GM21576 (cell line): Measurements from ENCODE around the gene KIF16B.
"Not testable (repeated sequence)": the region's sequence is repeated elsewhere in the genome, so short reads cannot be mapped to it uniquely, and the experiment has no call there.

Experiments
- ATAC-seq: cut with Tn5 transposase; IDR thresholded peaks from one replicate; pipeline ENCODE4 v1.9.1; 2021; ENCODE audit warnings: mild to moderate bottlenecking, moderate library complexity; ENCODE audit not compliant: unreplicated experiment

The KIF16B gene

DNA sequence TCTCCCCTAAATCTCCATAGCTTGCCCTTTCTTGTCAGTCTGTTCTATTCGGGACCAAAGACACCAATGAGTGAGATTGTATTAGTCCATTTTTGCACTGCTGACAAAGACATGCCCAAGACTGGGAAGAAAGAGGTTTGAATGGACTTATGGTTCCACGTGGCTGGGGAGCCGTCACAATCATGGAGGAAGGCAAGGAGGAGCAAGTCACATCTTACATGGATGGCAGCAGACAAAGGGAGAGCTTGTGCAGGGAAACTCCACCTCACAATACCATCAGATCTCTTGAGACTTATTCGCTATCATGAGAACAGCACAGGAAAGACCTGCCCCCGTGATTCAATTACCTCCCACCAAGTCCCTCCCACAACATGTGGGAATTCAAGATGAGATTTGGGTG, 133.7 kb downstream of the KIF16B start:
- not testable (repeated sequence) for ATAC-seq

- no peak for ATAC-seq
Observed at GRCh38 chr20:16438100-16438499, 135.1 kb downstream of the KIF16B start.

- no peak for ATAC-seq
Observed at GRCh38 chr20:16437387-16437996, 135.8 kb downstream of the KIF16B start.

GRCh38 chr20:16434062-16434664, 139.1 kb downstream of the KIF16B start:
- ATAC-seq: peak; percentile 86

GRCh38 chr20:16433293-16433580, 140.0 kb downstream of the KIF16B start:
- no peak for ATAC-seq

DNA sequence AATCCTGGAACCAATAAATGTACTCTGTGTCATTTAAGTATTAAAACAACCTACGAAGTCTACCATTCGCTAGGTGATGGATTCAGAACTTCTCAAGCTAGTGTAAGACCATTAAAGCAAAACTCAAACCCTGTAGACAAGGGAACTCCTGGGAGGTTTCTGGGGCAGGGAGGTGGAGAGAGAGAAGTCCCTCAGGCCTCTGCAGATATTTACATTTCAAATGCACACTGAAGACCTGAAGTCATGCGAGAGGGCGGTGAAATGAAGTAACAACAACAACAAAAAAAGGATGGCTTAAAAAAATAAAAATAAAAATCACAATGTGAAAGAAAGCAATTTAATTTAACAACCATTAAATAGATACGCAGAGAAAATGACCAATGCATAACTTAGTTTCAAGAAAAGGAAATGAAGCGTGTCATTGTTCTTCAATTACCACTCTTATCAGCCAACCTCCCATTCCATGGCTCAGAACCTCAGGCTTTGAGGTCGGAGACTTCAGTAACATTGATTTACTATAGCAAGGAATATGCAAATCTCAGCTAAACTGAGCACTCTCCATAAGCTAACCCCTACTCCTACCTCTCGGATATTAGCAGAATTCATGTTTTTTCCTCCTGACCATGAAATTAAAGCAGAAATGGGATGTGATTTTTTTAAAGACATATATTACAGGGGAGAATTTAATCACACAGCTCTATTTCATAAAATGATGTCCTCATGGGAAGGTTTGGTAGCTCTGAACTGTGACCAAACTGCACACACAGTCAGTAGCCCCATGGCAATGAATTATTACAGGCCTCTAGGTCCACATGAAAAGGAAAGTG, 140.6 kb downstream of the KIF16B start:
- no peak for ATAC-seq

- no peak for ATAC-seq
Observed at GRCh38 chr20:16428112-16428511, 145.1 kb downstream of the KIF16B start.

DNA sequence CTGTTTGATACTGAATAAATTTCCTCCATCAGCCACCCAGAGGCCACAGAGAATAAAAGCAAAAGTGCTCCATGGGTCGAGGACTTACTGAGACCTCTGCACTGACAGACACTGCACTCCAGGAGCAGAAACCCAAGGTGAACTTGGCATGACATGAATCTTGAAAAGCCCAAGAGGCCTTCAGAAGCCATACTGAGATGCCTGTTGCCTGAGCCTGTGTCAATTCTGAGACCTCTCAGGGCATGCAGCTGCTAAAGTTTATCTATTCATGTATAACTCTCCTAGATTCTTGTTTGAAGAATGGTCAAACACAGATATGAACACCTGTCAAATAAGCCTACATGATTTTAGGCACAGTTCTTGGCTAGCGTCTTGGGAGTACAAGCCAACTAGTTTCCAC, 145.7 kb downstream of the KIF16B start:
- no peak for ATAC-seq

DNA sequence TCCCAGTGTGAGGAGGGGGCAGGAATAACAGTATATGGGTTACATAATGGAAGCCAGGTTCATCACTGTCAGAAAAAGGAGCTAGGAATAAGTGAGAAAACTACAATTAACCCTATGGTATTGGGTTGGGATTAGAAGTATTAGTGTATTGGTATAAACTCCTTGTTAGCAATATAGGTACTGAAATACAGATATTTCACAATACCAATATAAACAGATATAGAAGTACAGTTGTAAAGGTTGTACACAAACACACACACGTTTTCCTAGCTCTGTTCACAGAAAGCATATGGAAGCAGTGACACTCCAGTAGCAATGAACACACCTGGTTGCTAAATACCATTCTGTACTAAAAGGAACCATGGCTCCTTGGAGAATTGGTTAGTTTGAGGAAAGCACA, 148.5 kb downstream of the KIF16B start:
- ATAC-seq: no peak

- no peak for ATAC-seq
Observed at GRCh38 chr20:16423311-16424212, 149.7 kb downstream of the KIF16B start.

DNA sequence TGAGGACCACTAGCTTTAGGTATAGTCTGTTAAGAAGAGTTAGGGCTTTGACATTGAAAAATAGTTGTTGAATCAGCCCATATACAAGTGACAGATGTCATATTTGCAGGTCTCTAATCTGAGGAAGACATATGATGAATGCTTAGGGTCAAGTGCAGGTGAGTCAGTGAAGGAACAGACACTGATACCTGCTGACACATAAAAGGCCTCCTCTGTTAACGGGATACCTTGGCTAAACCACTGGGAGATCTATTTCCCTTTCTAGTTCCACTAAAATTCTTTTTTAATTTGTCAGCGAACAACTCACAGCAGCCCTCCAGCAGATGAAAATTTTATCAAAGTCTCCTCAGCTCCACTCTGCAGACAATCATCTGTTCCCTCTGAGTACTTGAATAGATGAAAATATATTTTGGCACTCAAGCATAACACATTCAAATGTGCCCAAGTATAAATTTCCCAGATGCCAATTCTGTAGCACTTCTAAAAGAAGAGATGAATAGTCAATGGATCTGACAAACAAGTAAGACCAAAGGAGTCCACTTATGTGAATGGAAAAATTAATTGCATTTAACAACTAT, 154.0 kb downstream of the KIF16B start:
- ATAC-seq: no peak

DNA sequence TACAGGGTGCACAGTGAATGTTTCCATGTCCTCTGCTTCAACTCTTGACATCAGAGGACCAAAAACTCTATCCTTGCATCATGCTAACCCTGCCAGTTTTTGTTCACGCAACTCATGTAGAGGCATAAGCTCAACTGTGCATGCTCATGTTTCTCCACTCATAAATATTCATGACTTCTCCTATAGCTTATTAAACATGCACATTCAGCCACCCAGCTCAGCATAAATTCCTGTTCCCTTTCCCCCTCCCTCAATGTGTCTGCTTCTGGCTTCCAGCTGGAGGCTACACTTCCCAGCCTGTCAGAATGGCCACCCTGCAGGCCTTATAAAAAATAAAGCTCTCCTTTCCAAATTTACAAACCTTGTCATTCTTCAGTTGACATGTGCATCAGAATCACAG, 154.6 kb downstream of the KIF16B start:
- ATAC-seq: no peak

GRCh38 chr20:16417001-16417400, 156.2 kb downstream of the KIF16B start:
- ATAC-seq: no peak

GRCh38 chr20:16415071-16416053, 157.9 kb downstream of the KIF16B start:
- ATAC-seq: no peak

- ATAC-seq: no peak
Observed at GRCh38 chr20:16412906-16413305, 160.3 kb downstream of the KIF16B start.

GRCh38 chr20:16411361-16411760, 161.9 kb downstream of the KIF16B start:
- ATAC-seq: no peak

DNA sequence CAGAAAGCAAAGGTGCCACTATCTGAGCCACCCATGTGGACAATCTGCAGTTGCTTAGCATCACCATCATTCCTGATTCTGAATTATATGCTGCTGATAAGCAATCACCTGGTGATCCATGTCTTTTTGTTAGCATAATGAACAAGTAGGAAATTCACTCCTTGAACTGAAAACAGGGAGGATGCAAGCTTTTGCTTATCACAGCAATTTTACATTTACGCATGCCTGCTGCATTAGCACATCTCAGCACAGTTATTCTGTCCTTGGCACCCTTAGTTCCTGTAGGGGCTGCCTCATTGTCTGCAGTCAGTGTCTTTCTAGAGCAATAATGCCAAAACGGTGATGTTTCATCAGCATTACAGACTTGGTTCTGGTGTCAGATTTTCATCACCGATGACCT, 162.6 kb downstream of the KIF16B start:
- no peak for ATAC-seq

GRCh38 chr20:16408981-16409380, 164.3 kb downstream of the KIF16B start:
- ATAC-seq: no peak

DNA sequence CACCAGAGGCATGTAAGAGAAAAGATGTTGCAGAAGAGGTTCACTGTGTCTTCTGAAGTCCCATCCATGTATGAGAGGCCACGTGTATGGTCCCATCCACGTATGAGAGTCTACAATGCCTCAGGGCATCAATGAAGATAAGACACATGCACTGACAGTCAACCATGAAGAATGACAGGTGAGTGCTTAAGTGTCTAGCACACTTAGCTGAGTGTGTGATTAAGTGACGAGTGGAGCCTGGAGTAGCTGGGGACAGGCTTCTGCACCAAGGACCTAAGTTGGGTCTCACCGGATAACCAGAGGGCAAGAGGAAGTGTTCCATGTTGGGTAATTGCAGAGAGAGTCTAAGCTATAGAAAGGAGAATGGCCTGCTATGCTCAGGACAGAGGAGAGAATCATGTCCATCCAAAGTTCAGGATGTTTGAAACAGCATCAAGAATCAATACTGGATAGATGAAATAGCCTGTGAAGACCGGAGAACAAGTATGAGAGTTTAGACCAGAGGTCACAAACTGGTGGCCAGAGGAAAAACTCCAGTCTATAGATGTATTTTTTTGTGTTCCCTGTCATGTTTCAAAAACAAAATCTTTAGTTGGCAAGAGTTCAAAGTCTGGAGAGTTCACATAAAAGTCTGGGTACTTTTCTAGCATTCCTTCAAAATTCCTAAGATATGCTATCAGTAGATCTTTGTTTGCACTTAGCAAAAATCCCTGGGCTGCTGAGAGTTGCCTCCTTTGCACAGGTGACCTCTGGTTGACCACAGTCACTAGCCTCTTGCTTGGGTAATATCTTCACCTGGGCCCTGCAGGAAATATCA, 165.8 kb downstream of the KIF16B start:
- ATAC-seq: no peak
